COLO668 (cell line): ENCODE results near the gene NTNG1.

Source experiments
- DNase-seq: peaks from one replicate; lab custom pipeline; 2025; ENCODE audit not compliant: unreplicated experiment; lab: John Stamatoyannopoulos, UW

NTNG1 gene

DNA sequence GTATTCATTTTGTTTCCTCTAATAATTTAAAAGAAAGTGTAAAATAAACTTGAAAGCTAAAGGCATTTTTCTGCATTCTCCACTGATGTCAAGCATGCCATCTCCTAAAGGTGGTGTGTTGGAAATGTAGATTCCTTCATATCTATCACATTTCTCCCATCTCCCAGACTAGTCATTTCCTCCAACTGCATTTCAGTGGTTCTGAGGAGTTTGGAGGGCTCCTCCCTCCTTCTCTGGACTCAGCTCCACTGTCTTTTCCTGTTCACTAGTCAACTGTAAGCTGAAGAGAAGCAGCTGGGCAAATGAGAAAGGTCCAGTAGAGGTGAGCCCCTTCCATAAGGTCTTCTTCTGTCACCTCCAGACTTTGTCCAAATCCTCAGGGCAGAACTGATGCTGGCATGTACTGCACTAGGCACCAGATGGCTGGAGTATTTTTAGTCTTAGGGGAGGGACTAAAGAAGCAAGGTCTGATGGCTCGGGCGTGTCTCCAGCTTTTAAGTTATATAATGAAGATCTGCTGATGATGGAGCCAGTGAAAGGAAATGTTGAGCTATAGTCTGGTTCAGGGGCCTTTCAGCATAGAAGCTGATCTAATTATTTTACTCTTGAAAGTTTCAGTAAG lies 186.1 kb downstream of the NTNG1 start:
- DNase-seq = no peak

DNA sequence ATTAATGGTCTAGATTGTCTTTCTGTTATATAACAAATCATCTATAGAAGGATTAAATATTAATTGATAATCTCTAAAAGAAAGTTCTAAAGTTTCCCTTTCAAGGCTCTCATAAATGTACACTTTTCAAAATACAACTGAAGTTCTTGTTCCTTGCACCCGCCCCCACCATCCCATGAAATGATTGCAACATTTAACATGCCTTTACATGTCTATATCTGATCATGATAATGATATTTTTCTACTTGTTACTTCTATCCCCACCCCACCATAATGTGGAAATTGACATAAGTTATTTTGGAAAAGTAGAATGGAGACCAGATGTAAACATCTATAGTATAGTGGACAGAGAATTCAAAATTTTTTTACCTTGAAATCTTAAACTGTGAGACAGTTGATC lies 186.6 kb downstream of the NTNG1 start:
- DNase-seq = no peak

DNA sequence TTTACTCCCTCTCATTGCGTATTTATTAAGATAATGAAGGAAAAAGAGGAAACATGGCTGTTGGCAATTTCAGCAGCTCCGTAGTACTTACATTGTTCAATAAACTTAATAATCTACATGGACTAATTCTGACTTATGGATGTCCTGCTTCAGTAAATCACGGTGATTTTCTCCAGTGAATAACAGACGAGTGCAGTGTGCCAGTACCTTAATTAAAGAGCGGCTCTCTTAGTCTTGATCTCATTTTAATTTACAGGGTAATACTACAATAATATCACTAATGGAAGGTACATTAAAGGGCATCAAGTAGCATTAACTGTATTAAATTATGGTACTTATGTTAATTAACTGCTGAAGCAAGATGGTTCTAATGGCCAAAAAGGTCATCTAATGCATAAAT lies 187.2 kb downstream of the NTNG1 start:
- DNase-seq = no peak

DNA sequence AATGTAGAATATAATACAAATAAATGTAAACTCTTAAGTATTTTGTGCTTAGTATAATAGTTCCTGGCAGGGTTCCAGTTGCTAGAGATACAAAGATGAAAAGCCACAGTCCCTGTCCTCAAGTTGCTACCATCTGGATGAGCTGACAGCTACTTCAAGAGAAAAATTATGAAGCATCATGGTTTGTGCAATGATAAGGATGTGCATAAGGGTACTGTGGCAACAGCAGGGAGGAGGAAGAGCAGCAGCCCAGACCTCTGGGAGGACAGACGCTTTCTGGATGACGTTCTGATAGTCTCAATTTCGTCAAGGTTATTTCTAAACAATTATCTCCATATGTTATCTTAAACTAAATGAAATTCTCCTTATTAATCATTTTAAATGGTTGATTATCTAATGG lies 198.9 kb downstream of the NTNG1 start:
- no peak for DNase-seq

- DNase-seq = no peak
Measured at GRCh38 chr1:107342316-107342715, 201.5 kb downstream of the NTNG1 start.

DNA sequence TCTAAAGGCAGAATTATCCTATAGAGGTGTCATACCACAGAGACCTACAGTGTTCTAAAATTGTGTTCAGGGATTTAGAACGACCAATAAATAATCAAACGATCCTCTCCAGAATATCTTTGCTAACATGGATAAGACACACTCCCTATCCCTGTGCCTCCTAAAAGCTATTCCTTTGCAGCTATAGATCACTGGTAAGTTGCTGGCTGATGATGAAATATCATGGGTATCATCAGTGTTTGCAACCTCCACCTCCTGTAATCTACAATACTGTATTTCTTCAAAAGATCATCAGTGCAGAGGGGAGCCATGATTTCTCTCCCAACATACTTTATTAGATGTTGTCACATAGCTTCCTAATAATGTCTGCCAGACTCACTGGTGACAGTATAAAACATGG lies 201.9 kb downstream of the NTNG1 start:
- DNase-seq = no peak

DNA sequence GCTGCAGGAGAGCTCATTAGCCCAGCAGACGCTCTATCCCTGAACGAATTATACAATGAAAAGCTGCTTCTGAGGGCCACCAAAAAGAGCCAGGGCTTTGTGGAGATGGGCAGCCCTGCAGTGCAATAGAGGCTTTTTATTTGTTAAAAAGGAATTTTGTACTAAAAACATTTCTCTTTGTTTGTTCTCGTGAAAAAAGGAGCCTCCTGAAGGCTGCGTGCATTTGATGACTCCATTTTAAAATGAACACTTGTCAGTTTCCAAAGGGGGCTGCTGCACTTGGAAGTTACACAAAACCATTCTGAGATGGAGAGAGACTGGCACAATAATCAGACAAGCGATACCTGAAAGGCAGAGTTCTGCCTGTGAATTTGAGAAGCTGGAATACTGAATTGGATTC lies 202.8 kb downstream of the NTNG1 start:
- no peak for DNase-seq

DNA sequence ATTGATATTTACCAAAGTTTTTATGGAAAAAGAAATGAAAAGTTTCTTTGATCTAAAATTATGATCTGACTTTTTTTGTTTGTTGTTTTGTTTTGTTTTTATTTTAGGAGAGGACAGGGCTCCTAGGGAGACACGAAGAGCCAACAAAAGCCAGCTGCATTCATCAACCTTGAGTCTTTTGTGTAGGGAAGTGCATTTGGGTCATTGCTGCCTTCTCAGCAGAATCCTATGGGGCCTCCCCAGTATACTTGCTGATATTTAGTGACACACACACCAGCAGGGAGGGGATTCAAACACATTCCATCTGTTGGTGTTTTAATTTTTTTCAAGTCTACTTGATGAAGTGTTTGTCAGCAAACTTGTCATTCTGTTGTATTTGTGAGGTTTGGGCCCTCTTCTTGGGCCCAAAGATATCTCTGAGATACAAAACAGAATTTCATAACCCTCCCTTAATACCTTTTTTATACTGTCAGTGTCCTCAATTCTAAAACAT lies 203.5 kb downstream of the NTNG1 start:
- DNase-seq = no peak

- DNase-seq = no peak
Measured at GRCh38 chr1:107344836-107345235, 204.0 kb downstream of the NTNG1 start.

GRCh38 chr1:107352850-107353249 lies 212.0 kb downstream of the NTNG1 start:
- no peak for DNase-seq

GRCh38 chr1:107357376-107357775 lies 216.5 kb downstream of the NTNG1 start:
- no peak for DNase-seq

DNA sequence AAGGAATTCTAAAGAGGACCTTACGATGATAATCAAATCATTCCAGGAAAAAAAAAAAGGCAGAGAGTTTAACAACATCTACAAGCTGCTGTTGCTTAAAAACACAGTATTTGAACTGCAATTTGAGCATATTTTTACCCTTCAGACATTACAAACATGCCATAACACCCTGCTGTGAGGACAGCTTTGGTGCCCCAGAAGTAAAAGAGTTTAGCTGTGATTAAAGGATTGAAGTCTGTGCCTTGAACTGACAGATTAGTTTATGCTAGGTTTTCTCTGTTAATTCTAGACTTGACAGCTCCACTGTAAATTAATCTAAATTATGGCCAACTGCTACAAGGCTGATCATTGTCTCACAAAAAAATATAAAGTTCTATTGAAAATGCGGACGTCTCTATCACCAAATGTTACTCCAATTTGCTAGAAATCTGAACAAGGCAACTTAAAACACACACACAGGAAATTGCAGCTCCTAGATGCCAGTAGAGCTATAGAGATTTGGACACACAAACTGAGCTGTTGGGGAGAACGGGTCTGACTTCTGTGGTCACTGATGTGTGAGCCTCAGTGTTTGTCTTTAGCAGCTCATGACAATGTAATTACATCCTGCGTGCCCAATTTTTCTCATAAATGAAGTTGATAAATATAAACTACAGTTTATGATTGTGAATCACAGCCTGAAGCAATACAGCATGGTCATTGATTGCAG lies 217.9 kb downstream of the NTNG1 start:
- no peak for DNase-seq

GRCh38 chr1:107359472-107360241 lies 218.8 kb downstream of the NTNG1 start:
- DNase-seq = no peak

DNA sequence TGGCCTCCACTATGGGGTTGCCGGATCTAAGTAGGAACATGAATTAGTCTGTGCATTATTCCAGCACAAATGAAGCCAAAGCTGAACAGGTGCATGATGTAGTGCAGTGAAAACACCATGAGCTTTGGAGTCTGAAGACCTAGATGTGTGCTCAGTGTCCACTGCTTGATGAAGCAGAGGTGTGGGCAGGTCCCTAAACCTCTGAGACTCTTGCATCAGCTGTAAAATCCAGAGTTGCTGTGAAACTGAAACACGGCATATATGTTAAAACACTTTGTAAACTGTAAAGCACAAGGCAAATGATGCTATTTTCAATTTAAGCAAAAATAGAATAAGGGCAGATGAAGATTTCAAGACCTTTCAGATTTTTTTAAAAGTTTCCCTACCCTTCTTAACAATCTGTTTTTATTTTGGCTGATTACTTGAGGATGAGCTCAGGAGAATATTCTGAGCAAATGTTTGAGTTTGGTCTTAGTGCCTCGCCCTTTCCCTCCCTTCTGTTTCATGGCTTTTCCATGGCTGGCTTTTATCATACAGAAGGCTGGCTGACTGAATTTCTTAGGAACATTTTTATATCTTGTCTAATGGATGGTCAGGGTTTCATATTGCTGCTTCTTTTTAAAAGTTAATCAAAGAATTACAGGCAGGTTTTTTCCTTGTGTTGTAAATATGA lies 221.8 kb downstream of the NTNG1 start:
- DNase-seq = no peak

DNA sequence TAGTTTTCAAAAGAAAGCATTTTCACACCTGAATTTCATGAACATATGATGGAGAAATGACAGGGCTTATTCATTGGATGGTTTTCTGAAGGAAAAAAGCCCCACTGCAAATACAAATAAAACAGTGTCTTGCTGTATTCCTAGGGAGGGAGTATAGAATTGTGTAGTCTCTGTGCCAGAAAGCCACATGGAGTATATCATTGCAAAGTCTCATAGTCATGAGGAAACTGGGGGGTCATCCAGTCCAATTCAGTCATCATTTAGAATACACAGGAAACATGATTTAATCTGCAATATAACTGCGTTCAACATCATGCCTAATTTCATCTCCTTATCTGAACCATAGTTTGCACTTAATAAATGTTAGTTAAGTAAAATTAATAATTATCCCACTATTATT lies 222.3 kb downstream of the NTNG1 start:
- DNase-seq = no peak

DNA sequence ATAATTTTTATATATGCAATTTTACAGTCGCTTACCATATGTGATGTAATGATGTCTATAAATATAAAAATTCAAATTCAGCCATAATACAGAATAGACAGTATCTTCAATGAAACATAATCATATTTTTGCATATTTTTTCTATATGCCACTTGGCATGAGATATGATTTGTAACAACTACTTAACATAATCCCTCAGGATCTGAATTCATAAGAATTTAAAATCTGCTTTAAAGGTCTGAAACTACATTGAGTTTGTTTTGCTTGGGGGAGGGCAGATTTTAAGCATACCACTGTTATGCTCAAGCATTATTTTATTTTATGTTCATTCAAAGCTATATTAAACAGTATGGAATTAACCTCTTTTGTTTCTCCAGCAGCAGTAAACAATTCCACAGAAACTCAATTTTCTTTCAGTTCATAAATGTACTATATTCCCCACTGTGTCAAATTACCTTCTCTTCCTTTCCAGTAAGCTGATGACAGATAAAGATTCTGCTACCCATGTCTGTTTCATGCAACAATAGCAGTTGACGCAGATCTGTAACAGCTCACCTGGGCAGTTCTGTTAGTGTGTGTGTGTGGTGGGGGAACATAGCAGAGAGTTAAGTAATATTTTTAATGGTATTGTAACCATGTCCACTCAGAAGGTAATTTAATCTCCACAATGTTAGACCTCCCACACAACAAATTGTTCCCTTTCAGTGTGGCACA lies 224.8 kb downstream of the NTNG1 start:
- peak; percentile 12 for DNase-seq

DNA sequence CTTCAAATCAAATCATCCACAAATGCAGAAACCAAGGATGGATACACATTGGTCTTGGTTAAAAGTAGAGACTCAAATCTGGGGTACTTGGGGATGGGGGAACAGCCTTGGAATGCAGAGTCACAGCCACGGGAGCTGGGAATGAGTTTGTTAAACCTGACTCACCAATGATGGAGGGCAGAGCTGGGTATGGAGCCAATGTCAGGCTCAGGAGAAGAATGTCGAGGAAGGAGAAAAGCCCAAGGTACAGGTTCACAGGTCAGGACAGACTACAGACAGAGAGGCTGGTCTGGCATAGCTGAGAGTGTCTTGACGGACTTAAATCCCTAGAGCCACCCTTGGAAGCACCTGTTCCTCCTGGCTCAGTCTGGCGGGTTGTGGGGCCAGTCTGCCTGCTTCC lies 237.6 kb downstream of the NTNG1 start:
- no peak for DNase-seq

DNA sequence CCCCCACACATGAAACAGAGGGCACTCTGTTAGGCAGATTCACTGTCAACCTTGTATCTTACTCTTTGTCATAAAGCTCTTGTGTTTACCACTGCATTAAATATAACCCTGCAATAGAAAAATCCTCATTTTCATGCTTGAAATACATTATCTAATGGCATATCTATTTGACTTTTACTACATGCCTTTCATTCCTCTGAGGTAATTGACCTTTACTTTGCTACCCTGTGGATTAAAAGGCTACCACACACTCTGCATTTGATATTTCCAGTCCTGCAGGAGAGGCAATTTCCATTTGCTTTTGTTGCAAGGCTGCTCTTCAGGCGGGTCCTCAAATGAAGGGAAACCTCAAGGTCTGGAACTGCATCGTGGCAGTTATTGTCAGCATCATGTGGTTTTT lies 238.0 kb downstream of the NTNG1 start:
- DNase-seq = no peak

- no peak for DNase-seq
Measured at GRCh38 chr1:107379826-107380225, 239.0 kb downstream of the NTNG1 start.

DNA sequence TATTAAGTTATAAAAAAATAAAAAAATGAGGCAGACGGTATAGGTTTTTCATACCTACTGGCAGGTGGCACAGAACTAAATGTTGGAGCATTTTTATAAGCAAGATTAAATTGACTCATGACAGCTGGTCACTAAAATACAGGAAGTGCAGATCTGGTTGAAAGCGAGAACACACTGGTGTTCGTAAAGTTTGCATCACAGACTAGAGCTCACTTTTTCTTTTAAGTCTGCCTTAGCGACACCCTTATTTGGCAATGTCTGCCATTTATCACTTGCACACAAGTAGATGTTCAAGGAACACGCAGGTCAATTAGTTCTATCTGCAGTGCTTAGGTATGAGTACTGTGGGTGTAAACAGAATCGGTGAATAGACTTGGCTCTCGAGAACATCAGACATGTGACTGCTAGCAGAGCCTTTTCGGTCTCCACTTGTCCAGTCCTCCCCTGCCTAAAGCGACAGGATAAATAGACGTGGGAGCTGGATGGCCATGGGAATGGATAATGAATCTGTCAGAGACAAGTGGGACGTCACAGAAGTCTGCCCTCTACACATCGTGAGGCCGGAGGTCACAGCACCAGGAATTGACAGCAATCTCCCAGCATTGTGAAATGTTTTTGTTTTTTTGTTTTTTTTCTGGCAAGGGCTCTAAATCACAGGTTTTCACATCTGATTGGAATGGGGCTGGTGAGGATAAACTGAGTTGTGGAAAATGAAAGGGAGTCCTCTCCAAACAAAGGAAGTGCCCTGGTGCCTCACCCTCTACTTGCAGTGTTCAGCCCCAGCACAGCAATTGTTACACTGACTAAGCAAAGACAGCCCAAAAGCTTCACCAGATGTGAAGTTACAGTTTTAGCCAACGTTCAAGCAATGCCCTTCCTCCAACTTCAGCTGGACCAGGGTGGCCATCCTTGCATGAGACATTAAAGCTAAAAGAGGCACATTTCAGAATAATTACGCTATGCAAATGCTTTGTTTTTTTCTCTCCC lies 248.9 kb downstream of the NTNG1 start:
- no peak for DNase-seq
